Endothelial cell of umbilical vein (primary cell): ENCODE results near the gene BRF1. TPM values are rescaled to one million over a fixed set of nuclear protein-coding genes. Genes with fewer than 3 reads are reported as not detected.

ENCODE experiments used
- BruUV-seq: library from RNA; stranded (reverse); fragments of 400-500 nt; replicated peaks from 2 replicates; lab custom pipeline; 2021; lab: Mats Ljungman, UMichigan
- CTCF ChIA-PET: fragments of 300-600, 350-600 bp; sonication (Branson Sonifier 250); formaldehyde crosslinking; loops from one replicate; lab custom pipeline; 2021; ENCODE audit warnings: antibody characterized with exemption, inconsistent platforms; lab: Charles Lee
- POLR2A ChIA-PET: fragments of 300-600, 350-600 bp; sonication (Branson Sonifier 250); formaldehyde crosslinking; loops from one replicate; lab custom pipeline; 2021; ENCODE audit warnings: antibody characterized with exemption, inconsistent platforms; lab: Charles Lee
- DNase-seq: peaks from one replicate; pipeline ENCODE4 v3.0.0-alpha.2; 2011; ENCODE audit warnings: low read depth, low spot score
- FAIRE-seq: peaks from 2 replicates; lab custom pipeline; 2011; peaks lifted over from hg19 to GRCh38; lab: Jason Lieb, UNC
- H2AFZ ChIP-seq: 2 replicates; pipeline ENCODE4 v1.6.0; 2012; ENCODE audit warnings: low read depth, low read length, control low read depth, inconsistent platforms
- H3K27ac ChIP-seq: 2 replicates; pipeline ENCODE4 v1.5.1; 2011; ENCODE audit warnings: low read depth, mild to moderate bottlenecking, control low read depth, low read length, moderate library complexity; ENCODE audit not compliant: insufficient read depth
- H3K27me3 ChIP-seq, 2 experiments: 2 replicates each; pipeline versions ENCODE4 v1.6.0 to v1.6.1; 2011; ENCODE audit warnings: low read length in 2 of 2, mixed read lengths in 1 of 2; ENCODE audit not compliant: control insufficient read depth in 2 of 2, insufficient read depth in 2 of 2
- H3K36me3 ChIP-seq, 2 experiments: 2 replicates in 1 of 2; 3 replicates in 1 of 2; pipeline ENCODE4 v1.5.1; 2011; ENCODE audit warnings: low read length in 2 of 2, mild to moderate bottlenecking in 1 of 2, moderate library complexity in 1 of 2; ENCODE audit not compliant: control insufficient read depth in 2 of 2, insufficient read depth in 2 of 2; ENCODE audit errors: extremely low read depth in 1 of 2
- H3K4me1 ChIP-seq: 3 replicates; pipeline ENCODE4 v1.5.1; 2011; ENCODE audit warnings: mild to moderate bottlenecking, low read length; ENCODE audit not compliant: control insufficient read depth, insufficient read depth; ENCODE audit errors: extremely low read depth
- H3K4me2 ChIP-seq: 2 replicates; pipeline ENCODE4 v1.6.1; 2011; ENCODE audit warnings: low read length, control low read depth, mixed read lengths; ENCODE audit not compliant: insufficient read depth
- H3K4me3 ChIP-seq, 3 experiments: fragments of 200-600 bp in 1 of 3; sonication (generic), shearing (Covaris generic) in 1 of 3; replicated peaks in 1 of 3; 2 replicates each; pipeline ENCODE4 v1.5.1; 2011 to 2016; ENCODE audit warnings: control low read depth in 3 of 3, low read length in 3 of 3, mild to moderate bottlenecking in 2 of 3, inconsistent platforms in 1 of 3, low read depth in 1 of 3, moderate library complexity in 1 of 3; ENCODE audit not compliant: insufficient read depth in 1 of 3
- H3K79me2 ChIP-seq: 2 replicates; pipeline ENCODE4 v1.6.0; 2012; ENCODE audit warnings: low read length, inconsistent platforms; ENCODE audit not compliant: control insufficient read depth, insufficient read depth
- H3K9ac ChIP-seq: replicated peaks from 2 replicates; pipeline ENCODE3; 2011; ENCODE audit warnings: low read length, control low read depth; ENCODE audit not compliant: insufficient read depth; ENCODE audit errors: extremely low read depth
- H3K9me1 ChIP-seq: replicated peaks from 3 replicates; pipeline ENCODE4 v1.6.0; 2011; ENCODE audit warnings: mild to moderate bottlenecking, low read length; ENCODE audit not compliant: control insufficient read depth, insufficient read depth; ENCODE audit errors: extremely low read depth
- H3K9me3 ChIP-seq: replicated peaks from 2 replicates; pipeline ENCODE4 v1.5.1; 2012; ENCODE audit warnings: low read length, inconsistent platforms; ENCODE audit not compliant: control insufficient read depth, insufficient read depth
- H4K20me1 ChIP-seq: replicated peaks from 2 replicates; pipeline ENCODE3; 2011; ENCODE audit warnings: mild to moderate bottlenecking, low read length; ENCODE audit not compliant: control insufficient read depth, insufficient read depth; ENCODE audit errors: extremely low read depth
- CTCF ChIP-seq, 2 donors: IDR thresholded peaks; 1 replicate in 1 of 2; 2 replicates in 1 of 2; pipeline ENCODE4 v1.5.1; 2011; ENCODE audit warnings: low read length in 2 of 2, mild to moderate bottlenecking in 2 of 2, moderate library complexity in 2 of 2, control low read depth in 1 of 2, inconsistent platforms in 1 of 2, low read depth in 1 of 2; ENCODE audit not compliant: insufficient read depth in 1 of 2; ENCODE audit errors: extremely low read depth in 1 of 2
- EZH2 ChIP-seq: IDR thresholded peaks from 2 replicates; pipeline ENCODE4 v1.6.1; 2012; ENCODE audit warnings: borderline replicate concordance, low read depth, mild to moderate bottlenecking, moderate library complexity, low read length, inconsistent platforms; ENCODE audit not compliant: severe bottlenecking
- FOS ChIP-seq: IDR thresholded peaks from 2 replicates; pipeline ENCODE4 v1.6.1; 2011; ENCODE audit warnings: mild to moderate bottlenecking, low read length, moderate library complexity, borderline replicate concordance; ENCODE audit not compliant: insufficient read depth
- GATA2 ChIP-seq: IDR thresholded peaks from 2 replicates; pipeline ENCODE4 v1.7.0; 2011; ENCODE audit warnings: low read depth, mild to moderate bottlenecking, moderate library complexity, mixed read lengths, low read length; ENCODE audit not compliant: insufficient read length, insufficient read depth
- JUN ChIP-seq: IDR thresholded peaks from 2 replicates; pipeline ENCODE4 v1.6.1; 2011; ENCODE audit warnings: borderline replicate concordance, low read depth; ENCODE audit not compliant: insufficient read length, insufficient read depth
- MAX ChIP-seq: IDR thresholded peaks from 2 replicates; pipeline ENCODE4 v1.6.1; 2011; ENCODE audit not compliant: insufficient read depth, insufficient read length
- MYC ChIP-seq: IDR thresholded peaks from one replicate; pipeline ENCODE4 v1.6.1; 2011; ENCODE audit warnings: mild to moderate bottlenecking, low read depth, low read length
- POLR2A ChIP-seq: IDR thresholded peaks from 2 replicates; pipeline ENCODE4 v1.6.1; 2012; ENCODE audit warnings: low read depth, mild to moderate bottlenecking, control low read depth, low read length
- POLR2AphosphoS5 ChIP-seq: IDR thresholded peaks from 2 replicates; pipeline ENCODE4 v1.6.1; 2012; ENCODE audit warnings: low read depth, mild to moderate bottlenecking, control low read depth, low read length, moderate library complexity; ENCODE audit not compliant: insufficient read depth
- dilution Hi-C: fragments of 300-500 bp; cut with MboI; formaldehyde crosslinking; loops from one replicate; pipeline ENCODE4 v1.15.0; 2019; ENCODE audit warnings: low sequenced_read_pairs; ENCODE audit not compliant: extremely low pct_ligation_motif_present
- intact Hi-C: fragments of 100-400 bp; cut with micrococcal nuclease; formaldehyde crosslinking; loops from one replicate; pipeline ENCODE4 v1.10.0; 2022
- polyA plus RNA-seq, 4 experiments: library from polyadenylated mRNA; depleted of rRNA in 3 of 4; stranded (reverse) in 3 of 4; unstranded in 1 of 4; fragments of >200 nt; gene quantifications; 2 replicates each; pipeline versions ENCODE4 v1.2.1 to v1.2.3, GENCODE V29; 2011 to 2012; ENCODE audit warnings: missing spikeins in 1 of 4
- total RNA-seq: library from RNA; stranded (reverse); gene quantifications from 2 replicates; pipeline ENCODE4 v1.2.3, GENCODE V29; 2021

The BRF1 gene
- total and polyA plus RNA-seq, 2 donors (not counting 3 experiments of a cell fraction or from before 2014, with no cell fraction given), result 19.0 to 47.2 TPM

- Histone ChIP-seq H2AFZ (no peak overlapping the region), H3K27me3 (no peaks in the 10 kb centered on the region), H3K9me3 (no peaks in the 10 kb centered on the region), H3K4me1 (no peaks in the 10 kb centered on the region), H3K9ac (no peak overlapping the region), H3K4me2 (no peak overlapping the region), H3K79me2 (peaks cover 2% of the 10 kb centered on the region), H4K20me1 (no peaks in the 10 kb centered on the region), H3K4me3 (no peak overlapping the region), H3K27ac (no peak overlapping the region), H3K36me3 (peaks cover 0 to 5% of the 10 kb centered on the region in 2 experiments), H3K9me1 (no peaks in the 10 kb centered on the region)
- FAIRE-seq, result no peak
- POLR2A ChIA-PET, result no interaction called here
- CTCF ChIA-PET, result interaction anchor here (1.4 to 1.8 kb wide), 2 partner anchors 21 to 83 kb away, joined by 4 to 6 read pairs; partner anchors contain the start of gene BTBD6
- intact Hi-C loops, result no loop called here
- no TSS peak for BruUV-seq
- dilution Hi-C loops, result no loop called here
- TF ChIP-seq CTCF (IDR thresholded peaks at IDR 0.05; ENCODE audit: extremely low read depth in 1 of 2, insufficient read depth in 1 of 2, low read depth in 1 of 2, low read length in 2 of 2) (no peak), MYC (no peak), POLR2AphosphoS5 (no peak), POLR2A (no peak), GATA2 (no peak), EZH2 (no peak), FOS (no peak), JUN (no peak), MAX (no peak)
- no peak for DNase-seq
These were observed 31.4 kb downstream of the BRF1 start for GRCh38 chr14:105269405-105269804.
